ENCODE results near the gene CCL8. TPM values are rescaled to one million over a fixed set of nuclear protein-coding genes. Genes with fewer than 3 reads are reported as not detected.
A peak's percentile ranks its signal among the peaks of the same experiment; 100 is the strongest.

CCL8 gene
- total and polyA plus RNA-seq, 10 of the 15 experiments (the other 5 are each of a cell fraction or from before 2014, with no cell fraction given): not detected

DNA sequence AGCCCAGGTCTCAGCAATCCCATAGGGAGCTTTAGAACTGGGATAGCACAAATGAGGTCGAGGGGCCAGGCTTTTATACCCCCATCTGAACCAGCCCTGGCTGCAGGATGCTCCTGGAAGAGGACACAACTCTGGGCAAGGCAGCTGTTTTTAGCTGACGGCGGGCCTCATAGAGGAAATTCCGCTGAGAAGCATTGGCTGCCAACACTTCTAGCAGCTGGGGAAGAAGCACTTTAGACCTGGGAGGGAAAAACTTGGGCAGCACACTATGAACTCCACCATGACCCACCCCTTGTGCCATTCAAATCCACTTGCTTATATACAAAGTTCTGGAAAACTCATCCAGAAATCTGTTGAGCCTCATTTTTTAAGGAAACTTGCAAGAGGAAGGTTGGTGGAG, 28.6 kb upstream of the CCL8 start:
- Histone ChIP-seq H3K27me3 (replicated peaks in 1 of 2; ENCODE audit: control insufficient read depth in 2 of 2, insufficient read depth in 2 of 2, low read length in 1 of 2) (0 out of 4 replicates have a peak, but pooled peaks cover 0 to 5% of the 10 kb centered on the region in 2 experiments), H3K4me1 (ENCODE audit: control insufficient read depth, insufficient read depth, low read length) (no peaks in the 10 kb centered on the region), H2AFZ (ENCODE audit: control insufficient read depth, low read depth, low read length) (no peak overlapping the region), H3K4me3 (no peak overlapping the region), H3K36me3 (ENCODE audit: control insufficient read depth in 2 of 2, insufficient read depth in 2 of 2, low read length in 1 of 2) (no peaks in the 10 kb centered on the region), H3K27ac (ENCODE audit: control insufficient read depth, insufficient read depth) (no peak overlapping the region), H3K9me3 (replicated peaks; ENCODE audit: control insufficient read depth, insufficient read depth, low read length) (no peaks in the 10 kb centered on the region), H3K79me2 (ENCODE audit: control insufficient read depth, insufficient read depth, low read length) (no peaks in the 10 kb centered on the region), H3K9ac (ENCODE audit: control insufficient read depth, insufficient read depth, low read length) (no peak overlapping the region), H3K4me2 (ENCODE audit: control insufficient read depth, insufficient read depth) (no peak overlapping the region), H4K20me1 (ENCODE audit: control insufficient read depth, insufficient read depth) (no peaks in the 10 kb centered on the region)
- in situ Hi-C loops (cut with MboI): no loop called here
- 69% methylated on average over 4 of the region's 4 CpGs for WGBS (ENCODE audit: insufficient coverage, insufficient replicate concordance, low lambda C conversion rate, missing lambda C conversion rate)
- SMC1A ChIA-PET (ENCODE audit: uncharacterized antibody, unreplicated experiment): no interaction called here
- CTCF ChIA-PET: no interaction called here
- no TSS peak for BruUV-seq (replicated peaks)
- DNase-seq (ENCODE audit: low read depth, low spot score) (no peak), ATAC-seq (no peak), FAIRE-seq (no peak)
- no peak for TF ChIP-seq MYB (IDR thresholded peaks at IDR 0.05; ENCODE audit: borderline replicate concordance, low read depth, low read length)
- no peak for TF ChIP-seq TBL1XR1 (IDR thresholded peaks at IDR 0.05; ENCODE audit: low read depth, low read length)
- TF ChIP-seq NR2C2 (IDR thresholded peaks at IDR 0.05; ENCODE audit: borderline replicate concordance, control insufficient read depth, insufficient read length, low read depth): no peak
- POLR2A ChIA-PET: no interaction called here
- RAD21 ChIA-PET (ENCODE audit: unreplicated experiment): no interaction called here
- intact Hi-C loops (cut with micrococcal nuclease; ENCODE audit: unreplicated experiment): no loop called here

DNA sequence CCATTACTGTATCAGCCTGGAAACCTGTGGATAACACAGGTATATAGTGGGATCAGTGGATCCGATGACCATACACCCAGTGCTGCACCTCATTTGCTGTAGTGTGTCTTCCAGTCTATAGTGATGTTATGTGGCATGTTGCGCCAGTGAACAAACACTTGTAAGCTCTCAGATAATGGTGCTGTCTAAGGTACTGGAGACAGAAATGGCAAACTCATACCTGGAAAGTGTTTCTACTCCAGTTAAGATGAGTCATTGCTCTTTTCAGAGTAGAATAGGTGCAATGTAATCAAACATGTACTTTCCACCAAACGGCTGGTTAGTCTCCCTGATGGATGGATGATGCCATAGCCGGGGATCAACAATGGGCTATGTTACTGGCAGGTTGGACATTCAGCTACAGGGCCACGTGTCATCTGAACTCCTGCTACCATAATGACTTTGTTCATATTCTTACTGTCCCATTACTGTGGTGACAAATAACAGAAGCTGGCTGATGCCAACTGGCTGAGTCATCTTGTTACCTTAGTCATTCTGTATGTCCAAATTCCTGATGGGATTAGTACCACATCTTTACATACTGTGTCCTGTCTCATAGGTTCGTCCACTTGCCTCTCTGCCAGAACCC, 27.4 kb upstream of the CCL8 start:
- FAIRE-seq (no peak), DNase-seq (ENCODE audit: low read depth, low spot score) (no peak), ATAC-seq (no peak)
- in situ Hi-C loops (cut with MboI): no loop called here
- H3K27ac ChIP-seq (ENCODE audit: control insufficient read depth, insufficient read depth): no peak overlapping the region
- no peaks in the 10 kb centered on the region for H3K79me2 ChIP-seq (ENCODE audit: control insufficient read depth, insufficient read depth, low read length)
- H3K9ac ChIP-seq (ENCODE audit: control insufficient read depth, insufficient read depth, low read length): no peak overlapping the region
- no peak overlapping the region for H3K4me3 ChIP-seq
- H3K36me3 ChIP-seq (ENCODE audit: control insufficient read depth in 2 of 2, insufficient read depth in 2 of 2, low read length in 1 of 2): no peaks in the 10 kb centered on the region
- intact Hi-C loops (cut with micrococcal nuclease; ENCODE audit: unreplicated experiment): no loop called here
- no peaks in the 10 kb centered on the region for H4K20me1 ChIP-seq (ENCODE audit: control insufficient read depth, insufficient read depth)
- ChIA-PET RAD21 (ENCODE audit: unreplicated experiment) (no interaction called here), SMC1A (ENCODE audit: uncharacterized antibody, unreplicated experiment) (no interaction called here), POLR2A (no interaction called here), CTCF (interaction anchor here (0.6 kb wide), 1 partner anchor 424 kb away, joined by 3 read pairs; no protein-coding TSS in a partner anchor)
- H3K27me3 ChIP-seq (replicated peaks in 1 of 2; ENCODE audit: control insufficient read depth in 2 of 2, insufficient read depth in 2 of 2, low read length in 1 of 2): 0 out of 4 replicates have a peak, but pooled peaks cover 0 to 5% of the 10 kb centered on the region in 2 experiments
- H3K4me2 ChIP-seq (ENCODE audit: control insufficient read depth, insufficient read depth): no peak overlapping the region
- H2AFZ ChIP-seq (ENCODE audit: control insufficient read depth, low read depth, low read length): no peak overlapping the region
- 22% methylated on average over 6 of the region's 6 CpGs for WGBS (ENCODE audit: insufficient coverage, insufficient replicate concordance, low lambda C conversion rate, missing lambda C conversion rate)
- H3K9me3 ChIP-seq (replicated peaks; ENCODE audit: control insufficient read depth, insufficient read depth, low read length): no peaks in the 10 kb centered on the region
- no TSS peak for BruUV-seq (replicated peaks)
- H3K4me1 ChIP-seq (ENCODE audit: control insufficient read depth, insufficient read depth, low read length): no peaks in the 10 kb centered on the region
- TF ChIP-seq CHD1 (IDR thresholded peaks at IDR 0.05; ENCODE audit: low read depth, low read length) (no peak), RAD21 (IDR thresholded peaks at IDR 0.05; ENCODE audit: insufficient read depth, low read depth, low read length) (no peak)
- TF ChIP-seq, protein P1, sequence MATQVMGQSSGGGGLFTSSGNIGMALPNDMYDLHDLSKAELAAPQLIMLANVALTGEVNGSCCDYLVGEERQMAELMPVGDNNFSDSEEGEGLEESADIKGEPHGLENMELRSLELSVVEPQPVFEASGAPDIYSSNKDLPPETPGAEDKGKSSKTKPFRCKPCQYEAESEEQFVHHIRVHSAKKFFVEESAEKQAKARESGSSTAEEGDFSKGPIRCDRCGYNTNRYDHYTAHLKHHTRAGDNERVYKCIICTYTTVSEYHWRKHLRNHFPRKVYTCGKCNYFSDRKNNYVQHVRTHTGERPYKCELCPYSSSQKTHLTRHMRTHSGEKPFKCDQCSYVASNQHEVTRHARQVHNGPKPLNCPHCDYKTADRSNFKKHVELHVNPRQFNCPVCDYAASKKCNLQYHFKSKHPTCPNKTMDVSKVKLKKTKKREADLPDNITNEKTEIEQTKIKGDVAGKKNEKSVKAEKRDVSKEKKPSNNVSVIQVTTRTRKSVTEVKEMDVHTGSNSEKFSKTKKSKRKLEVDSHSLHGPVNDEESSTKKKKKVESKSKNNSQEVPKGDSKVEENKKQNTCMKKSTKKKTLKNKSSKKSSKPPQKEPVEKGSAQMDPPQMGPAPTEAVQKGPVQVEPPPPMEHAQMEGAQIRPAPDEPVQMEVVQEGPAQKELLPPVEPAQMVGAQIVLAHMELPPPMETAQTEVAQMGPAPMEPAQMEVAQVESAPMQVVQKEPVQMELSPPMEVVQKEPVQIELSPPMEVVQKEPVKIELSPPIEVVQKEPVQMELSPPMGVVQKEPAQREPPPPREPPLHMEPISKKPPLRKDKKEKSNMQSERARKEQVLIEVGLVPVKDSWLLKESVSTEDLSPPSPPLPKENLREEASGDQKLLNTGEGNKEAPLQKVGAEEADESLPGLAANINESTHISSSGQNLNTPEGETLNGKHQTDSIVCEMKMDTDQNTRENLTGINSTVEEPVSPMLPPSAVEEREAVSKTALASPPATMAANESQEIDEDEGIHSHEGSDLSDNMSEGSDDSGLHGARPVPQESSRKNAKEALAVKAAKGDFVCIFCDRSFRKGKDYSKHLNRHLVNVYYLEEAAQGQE (IDR thresholded peaks at IDR 0.05; ENCODE audit: low read depth, low read length): peak; percentile 60; the same call in 1 of the 2 replicates
